HG02840 (cell line): ENCODE data around the gene LMNA.
"Not testable (repeated sequence)": the region's sequence is repeated elsewhere in the genome, so short reads cannot be mapped to it uniquely, and the experiment has no call there.

Source experiments
- ATAC-seq: cut with Tn5 transposase; IDR thresholded peaks from one replicate; pipeline ENCODE4 v1.9.1; 2021; ENCODE audit warnings: mild to moderate bottlenecking, moderate library complexity, moderate number of reproducible peaks; ENCODE audit not compliant: unreplicated experiment, low FRiP score

Gene LMNA

GRCh38 chr1:156114101-156114918 lies at the start of gene LMNA:
TSS of gene LMNA (plus strand) at chr1:156114711. CDS start at chr1:156114919, 208 bp downstream.
- ATAC-seq = peak; percentile 53

GRCh38 chr1:156065212-156065611 lies 49.3 kb upstream of the LMNA start:
- no peak for ATAC-seq

- ATAC-seq = no peak
Measured at GRCh38 chr1:156065871-156066270, 48.6 kb upstream of the LMNA start.

- no peak for ATAC-seq
Measured at GRCh38 chr1:156067262-156067661, 47.2 kb upstream of the LMNA start.

GRCh38 chr1:156069490-156070455 lies 44.7 kb upstream of the LMNA start:
- ATAC-seq = no peak

- ATAC-seq = no peak
Measured at GRCh38 chr1:156070548-156070947, 44.0 kb upstream of the LMNA start.

GRCh38 chr1:156071332-156071816 lies 43.1 kb upstream of the LMNA start:
- not testable (repeated sequence) for ATAC-seq

- no peak for ATAC-seq
Measured at GRCh38 chr1:156072251-156072650, 42.3 kb upstream of the LMNA start.

- no peak for ATAC-seq
Measured at GRCh38 chr1:156073110-156073687, 41.3 kb upstream of the LMNA start.

- ATAC-seq = no peak
Measured at GRCh38 chr1:156073740-156074139, 40.8 kb upstream of the LMNA start.

GRCh38 chr1:156074661-156075060 lies 39.9 kb upstream of the LMNA start:
- no peak for ATAC-seq

GRCh38 chr1:156075162-156075561 lies 39.3 kb upstream of the LMNA start:
- ATAC-seq = no peak

- no peak for ATAC-seq
Measured at GRCh38 chr1:156075775-156076204, 38.7 kb upstream of the LMNA start.

- ATAC-seq = no peak
Measured at GRCh38 chr1:156076609-156077429, 37.7 kb upstream of the LMNA start.

- ATAC-seq = no peak
Measured at GRCh38 chr1:156077430-156077760, 37.1 kb upstream of the LMNA start.

- ATAC-seq = no peak
Measured at GRCh38 chr1:156078728-156079127, 35.8 kb upstream of the LMNA start.

GRCh38 chr1:156079762-156080161 lies 34.7 kb upstream of the LMNA start:
- no peak for ATAC-seq

GRCh38 chr1:156080241-156080862 lies 34.2 kb upstream of the LMNA start:
- ATAC-seq = no peak

- ATAC-seq = no peak
Measured at GRCh38 chr1:156080863-156081179, 33.7 kb upstream of the LMNA start.
